GM12873 (cell line): ENCODE measurements around the gene ARHGAP24.

Experiments used
- TF ChIP-seq, protein P1 (sequence below): IDR thresholded peaks from 2 replicates; pipeline ENCODE4 v1.5.1; 2012; ENCODE audit warnings: low read depth, mild to moderate bottlenecking, moderate library complexity, low read length, control low read depth; ENCODE audit not compliant: insufficient read depth; ENCODE audit errors: missing control alignments

ARHGAP24 gene

GRCh38 chr4:85642356-85643100 is 167.6 kb downstream of the ARHGAP24 start:
- TF ChIP-seq, protein P1, sequence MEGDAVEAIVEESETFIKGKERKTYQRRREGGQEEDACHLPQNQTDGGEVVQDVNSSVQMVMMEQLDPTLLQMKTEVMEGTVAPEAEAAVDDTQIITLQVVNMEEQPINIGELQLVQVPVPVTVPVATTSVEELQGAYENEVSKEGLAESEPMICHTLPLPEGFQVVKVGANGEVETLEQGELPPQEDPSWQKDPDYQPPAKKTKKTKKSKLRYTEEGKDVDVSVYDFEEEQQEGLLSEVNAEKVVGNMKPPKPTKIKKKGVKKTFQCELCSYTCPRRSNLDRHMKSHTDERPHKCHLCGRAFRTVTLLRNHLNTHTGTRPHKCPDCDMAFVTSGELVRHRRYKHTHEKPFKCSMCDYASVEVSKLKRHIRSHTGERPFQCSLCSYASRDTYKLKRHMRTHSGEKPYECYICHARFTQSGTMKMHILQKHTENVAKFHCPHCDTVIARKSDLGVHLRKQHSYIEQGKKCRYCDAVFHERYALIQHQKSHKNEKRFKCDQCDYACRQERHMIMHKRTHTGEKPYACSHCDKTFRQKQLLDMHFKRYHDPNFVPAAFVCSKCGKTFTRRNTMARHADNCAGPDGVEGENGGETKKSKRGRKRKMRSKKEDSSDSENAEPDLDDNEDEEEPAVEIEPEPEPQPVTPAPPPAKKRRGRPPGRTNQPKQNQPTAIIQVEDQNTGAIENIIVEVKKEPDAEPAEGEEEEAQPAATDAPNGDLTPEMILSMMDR: no peak

DNA sequence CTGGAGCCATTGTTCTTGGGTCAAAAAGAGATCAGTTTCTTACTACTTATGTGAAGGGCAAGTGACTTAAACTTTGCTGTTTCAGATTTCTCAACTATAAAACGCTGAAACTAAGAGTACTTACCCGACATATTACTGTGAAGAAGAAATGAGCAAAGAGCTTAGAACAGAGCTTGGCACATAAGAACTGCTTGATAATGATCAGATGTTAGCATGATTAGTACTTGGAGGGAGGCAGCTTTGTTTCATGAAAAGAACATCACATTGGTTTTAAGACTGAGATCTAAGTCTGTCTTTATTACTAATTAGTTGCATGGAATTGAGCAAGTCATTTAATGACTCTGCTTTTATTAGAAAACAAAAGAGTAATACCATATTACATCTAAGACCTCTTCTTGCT is 169.1 kb downstream of the ARHGAP24 start:
- TF ChIP-seq, protein P1: no peak

DNA sequence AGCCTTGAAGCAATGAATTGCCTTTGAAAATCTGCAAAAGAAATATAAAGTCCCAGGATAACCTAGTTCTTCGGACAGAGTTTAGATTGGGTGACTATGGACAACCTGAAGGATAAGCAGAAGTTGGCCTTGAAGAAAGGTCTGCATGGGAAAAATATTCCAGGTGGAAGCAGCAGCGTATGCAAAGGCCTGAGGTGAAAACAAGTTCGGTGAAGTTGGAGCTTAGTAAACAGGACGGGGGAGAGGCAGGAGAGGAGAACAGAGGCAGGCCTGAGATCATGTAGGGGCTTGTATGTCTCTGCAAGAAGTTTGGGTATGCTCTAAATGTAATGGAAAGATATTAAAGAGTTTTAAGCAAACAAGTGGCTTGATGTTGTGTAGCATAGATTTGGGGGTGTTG is 176.0 kb downstream of the ARHGAP24 start:
- TF ChIP-seq, protein P1: no peak

- TF ChIP-seq, protein P1: no peak
Observed at GRCh38 chr4:85656759-85657505, 182.0 kb downstream of the ARHGAP24 start.

- TF ChIP-seq, protein P1: peak; percentile 29
Observed at GRCh38 chr4:85658766-85659439, 184.0 kb downstream of the ARHGAP24 start.

DNA sequence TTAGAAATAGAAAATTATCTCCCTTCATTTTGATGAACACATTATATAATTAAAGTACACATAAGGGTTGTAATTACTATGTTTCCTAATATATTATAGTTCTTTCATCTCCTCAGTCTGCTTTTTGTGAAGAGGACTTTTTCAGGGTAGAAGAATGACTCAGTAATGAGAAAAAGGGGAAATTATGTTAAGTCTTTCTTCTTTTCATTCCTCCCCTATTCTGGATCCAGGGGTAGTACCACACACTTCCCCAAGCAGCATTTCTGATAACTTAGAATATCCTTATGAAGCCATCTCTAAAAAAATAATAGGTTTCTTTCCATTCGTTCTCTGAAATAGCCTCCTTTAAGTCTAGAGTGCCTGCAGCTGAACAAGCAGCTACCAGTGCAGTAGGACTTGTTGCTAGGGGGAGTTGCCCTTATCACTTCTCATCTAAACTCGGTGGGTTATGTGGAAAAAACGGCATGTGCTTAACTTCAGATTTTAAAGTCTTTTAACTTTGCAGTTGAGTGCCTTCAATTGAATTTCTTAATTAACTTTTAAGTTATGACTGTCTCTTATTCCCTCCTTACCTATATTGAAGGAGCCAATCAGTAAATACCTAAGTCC is 184.8 kb downstream of the ARHGAP24 start:
- TF ChIP-seq, protein P1: no peak

DNA sequence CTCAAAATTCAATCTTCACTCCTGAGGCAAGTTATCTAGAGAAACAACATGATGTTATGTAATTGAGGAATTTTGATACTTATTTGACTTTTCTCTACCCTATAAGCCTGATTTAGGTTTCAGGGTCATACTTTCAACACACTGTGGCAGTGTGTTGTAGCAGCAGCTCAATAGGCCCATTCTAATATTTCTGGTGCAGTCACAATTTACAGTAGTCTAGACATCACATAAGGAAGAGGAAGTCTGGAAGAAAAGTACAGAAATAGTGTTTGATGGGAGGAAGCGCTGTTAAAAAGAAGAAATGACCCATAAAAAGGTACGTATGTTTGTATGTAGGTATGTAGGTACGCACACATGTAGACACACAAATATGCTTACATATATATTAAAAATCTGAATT is 194.3 kb downstream of the ARHGAP24 start:
- TF ChIP-seq, protein P1: no peak
